ENCODE measurements around the gene TMEM200A. TPM values are rescaled to one million over a fixed set of nuclear protein-coding genes. Genes with fewer than 3 reads are reported as not detected.

The TMEM200A gene
- total RNA-seq, 1 donor from 2014 or later = under 0.01 TPM

GRCh38 chr6:130423044-130423443, 57.2 kb downstream of the TMEM200A start:
- DNase-seq (ENCODE audit: low read depth, low spot score) = no peak

- no peak for DNase-seq (ENCODE audit: low read depth, low spot score)
These were observed 58.9 kb downstream of the TMEM200A start for GRCh38 chr6:130424710-130425109.

GRCh38 chr6:130425537-130425936, 59.7 kb downstream of the TMEM200A start:
- no peak for DNase-seq (ENCODE audit: low read depth, low spot score)

- no peak for DNase-seq (ENCODE audit: low read depth, low spot score)
These were observed 60.4 kb downstream of the TMEM200A start for GRCh38 chr6:130426066-130426721.

- DNase-seq (ENCODE audit: low read depth, low spot score) = no peak
These were observed 65.6 kb downstream of the TMEM200A start for GRCh38 chr6:130431346-130431852.

DNA sequence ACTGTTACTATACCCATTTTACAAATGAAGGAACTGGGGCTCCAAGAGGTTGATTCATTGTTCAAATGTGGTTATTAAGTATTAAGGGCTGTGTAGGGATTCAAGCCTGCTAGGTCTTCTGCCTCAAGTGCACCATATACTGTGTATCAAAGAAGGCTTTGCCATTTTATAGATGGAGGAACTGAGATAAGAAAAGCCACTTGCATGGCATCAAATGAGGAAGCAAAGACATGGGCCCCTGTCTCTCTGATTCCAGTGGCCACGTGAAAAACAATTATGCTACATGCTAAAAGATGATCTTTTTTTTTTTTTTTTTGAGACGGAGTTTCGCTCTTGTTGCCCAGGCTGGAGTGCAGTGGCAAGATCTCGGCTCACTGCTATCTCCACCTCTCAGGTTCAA, 67.0 kb downstream of the TMEM200A start:
- DNase-seq (ENCODE audit: low read depth, low spot score) = no peak

- no peak for DNase-seq (ENCODE audit: low read depth, low spot score)
These were observed 68.5 kb downstream of the TMEM200A start for GRCh38 chr6:130434174-130434873.

GRCh38 chr6:130435181-130435580, 69.4 kb downstream of the TMEM200A start:
- DNase-seq (ENCODE audit: low read depth, low spot score) = no peak

- DNase-seq (ENCODE audit: low read depth, low spot score) = no peak
These were observed 72.1 kb downstream of the TMEM200A start for GRCh38 chr6:130437961-130438360.

GRCh38 chr6:130447374-130447773, 81.6 kb downstream of the TMEM200A start:
- DNase-seq (ENCODE audit: low read depth, low spot score) = no peak

DNA sequence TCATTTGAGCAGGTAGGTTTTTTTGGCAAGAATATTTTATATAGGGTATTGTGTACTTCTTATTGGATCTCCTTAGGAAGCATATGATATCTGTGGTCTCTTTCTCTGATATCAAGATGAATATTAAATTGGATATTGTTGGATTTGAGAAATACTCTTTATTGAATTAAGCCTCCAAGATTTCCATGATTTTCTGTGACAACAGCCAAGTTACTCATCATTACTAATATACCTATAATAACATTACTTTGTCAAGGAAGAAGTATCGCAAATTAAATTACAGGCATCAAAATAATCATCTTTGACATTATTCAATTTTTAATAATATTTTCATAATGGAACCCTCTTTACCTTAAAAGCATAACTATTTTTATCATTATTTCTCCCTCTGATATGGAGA, 86.5 kb downstream of the TMEM200A start:
- DNase-seq (ENCODE audit: low read depth, low spot score) = no peak

DNA sequence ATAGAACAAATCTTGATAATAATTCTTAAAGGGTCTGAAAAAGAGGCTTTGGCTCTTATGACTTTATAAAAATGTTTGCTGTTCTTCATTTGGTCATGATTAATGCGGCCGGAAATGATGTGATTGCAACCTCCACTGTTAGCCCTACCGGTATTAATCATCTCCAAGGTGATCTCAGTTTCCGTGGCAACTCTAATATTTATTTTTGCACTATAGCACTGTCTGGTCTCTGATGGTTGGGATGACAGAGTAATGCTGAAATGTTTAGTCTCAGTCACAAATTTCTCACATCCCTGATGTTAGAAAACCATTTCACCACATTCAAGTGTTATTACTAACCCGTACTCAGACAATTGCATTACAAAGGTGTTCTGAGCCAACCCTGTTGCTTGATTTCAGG, 87.4 kb downstream of the TMEM200A start:
- DNase-seq (ENCODE audit: low read depth, low spot score) = no peak

DNA sequence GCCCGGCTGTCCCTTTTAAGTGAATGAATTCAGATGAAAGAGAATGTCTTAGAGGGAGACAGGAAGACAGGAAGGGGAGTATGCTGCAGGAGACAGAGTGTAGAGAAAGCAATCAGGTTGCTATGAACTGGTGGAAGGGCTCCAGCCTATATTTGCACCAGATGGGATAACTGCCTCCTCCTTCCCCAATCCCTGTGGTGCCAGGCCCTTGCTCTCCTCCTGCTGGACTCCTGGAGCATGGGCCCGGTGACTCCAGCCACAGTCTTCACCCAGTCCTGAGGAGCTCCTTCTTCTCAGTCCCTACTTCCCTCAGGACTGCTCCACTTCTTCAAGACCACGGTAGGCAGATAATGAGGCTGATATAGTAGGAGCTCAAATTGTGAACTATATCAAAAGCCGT, 91.8 kb downstream of the TMEM200A start:
- DNase-seq (ENCODE audit: low read depth, low spot score) = no peak

DNA sequence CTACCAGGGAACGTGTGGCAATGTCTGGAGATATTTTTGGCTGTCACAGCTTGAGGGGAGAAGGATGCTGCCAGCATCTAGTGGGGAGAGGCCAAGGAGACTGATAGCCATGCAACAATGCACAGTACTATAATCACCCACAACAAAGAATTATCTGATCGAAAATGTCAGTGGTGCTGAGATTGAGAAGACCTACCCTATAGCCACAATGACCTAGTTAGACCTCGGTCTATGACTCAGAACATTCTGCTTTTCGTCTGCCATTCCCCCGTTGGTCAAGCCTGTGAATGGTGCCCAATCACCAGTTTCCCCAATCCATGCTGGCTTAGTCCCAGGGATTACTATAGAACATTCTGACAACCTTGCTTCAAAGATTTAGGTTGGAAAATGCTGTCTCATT, 93.5 kb downstream of the TMEM200A start:
- no peak for DNase-seq (ENCODE audit: low read depth, low spot score)

DNA sequence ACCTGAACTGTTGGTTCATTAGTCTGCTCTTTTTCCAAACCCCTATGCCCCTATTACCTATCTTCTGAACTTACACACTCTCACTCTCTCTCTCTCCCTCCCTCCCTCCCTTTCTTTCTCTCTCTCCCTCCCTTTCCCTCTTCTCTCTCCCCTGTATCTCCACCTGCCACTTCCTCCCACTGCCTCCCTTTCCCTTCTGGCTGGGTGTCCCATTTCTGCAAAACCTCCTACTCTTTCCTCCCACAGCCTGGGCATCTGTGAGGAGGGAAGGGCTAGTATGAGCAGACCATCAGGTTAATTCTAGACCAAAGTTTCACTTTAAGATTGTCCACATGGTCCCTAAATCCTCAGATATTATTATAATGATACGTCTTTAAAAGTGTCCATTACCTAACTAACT, 95.1 kb downstream of the TMEM200A start:
- no peak for DNase-seq (ENCODE audit: low read depth, low spot score)

DNA sequence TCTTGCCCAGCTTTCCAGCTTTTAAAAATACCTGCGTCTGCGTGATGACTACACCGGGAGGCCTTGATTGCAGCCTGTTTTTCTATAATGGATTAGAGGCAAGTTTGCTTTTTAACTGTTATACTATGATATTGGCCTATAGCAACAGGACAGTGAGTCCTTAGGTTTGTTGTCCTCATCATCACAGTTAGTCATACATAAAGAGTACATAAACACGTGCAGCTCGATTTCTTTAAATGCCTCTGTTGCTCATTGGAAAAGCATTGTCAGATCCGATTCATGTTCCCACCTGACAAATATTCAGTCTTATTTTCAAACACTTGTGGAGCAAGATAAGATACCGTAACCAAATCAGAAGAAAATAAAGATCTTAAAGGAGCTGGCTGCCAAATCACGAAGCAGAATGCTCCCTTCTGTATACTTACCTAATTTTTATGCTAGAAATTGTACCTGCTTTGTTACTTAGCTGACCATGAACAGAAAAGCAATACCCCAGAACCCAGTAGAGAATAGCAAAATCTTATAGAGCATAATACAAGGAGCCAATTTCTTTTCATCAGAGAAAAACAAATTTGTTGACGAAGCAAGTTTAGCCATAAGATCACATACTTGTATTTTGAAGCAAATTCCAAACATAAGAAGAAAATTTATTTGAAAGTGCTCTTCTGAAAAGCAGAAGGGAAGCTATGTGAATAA, 100.4 kb downstream of the TMEM200A start:
- DNase-seq (ENCODE audit: low read depth, low spot score) = no peak

DNA sequence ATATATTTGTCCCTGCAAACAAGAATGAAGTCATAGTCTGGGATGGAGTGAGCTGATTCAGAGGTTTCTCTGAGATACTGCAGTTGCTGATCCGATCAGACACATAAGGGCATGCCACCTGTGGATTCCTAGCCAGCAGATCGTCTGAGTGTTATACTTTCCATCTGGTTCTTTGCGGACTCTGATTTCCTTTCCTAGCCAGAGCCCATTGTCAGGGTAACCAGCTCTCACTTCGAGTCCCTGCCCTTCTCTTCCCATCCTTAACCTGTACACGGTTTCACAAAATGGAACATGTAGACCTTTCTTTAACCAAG, 100.9 kb downstream of the TMEM200A start:
- DNase-seq (ENCODE audit: low read depth, low spot score) = no peak

DNA sequence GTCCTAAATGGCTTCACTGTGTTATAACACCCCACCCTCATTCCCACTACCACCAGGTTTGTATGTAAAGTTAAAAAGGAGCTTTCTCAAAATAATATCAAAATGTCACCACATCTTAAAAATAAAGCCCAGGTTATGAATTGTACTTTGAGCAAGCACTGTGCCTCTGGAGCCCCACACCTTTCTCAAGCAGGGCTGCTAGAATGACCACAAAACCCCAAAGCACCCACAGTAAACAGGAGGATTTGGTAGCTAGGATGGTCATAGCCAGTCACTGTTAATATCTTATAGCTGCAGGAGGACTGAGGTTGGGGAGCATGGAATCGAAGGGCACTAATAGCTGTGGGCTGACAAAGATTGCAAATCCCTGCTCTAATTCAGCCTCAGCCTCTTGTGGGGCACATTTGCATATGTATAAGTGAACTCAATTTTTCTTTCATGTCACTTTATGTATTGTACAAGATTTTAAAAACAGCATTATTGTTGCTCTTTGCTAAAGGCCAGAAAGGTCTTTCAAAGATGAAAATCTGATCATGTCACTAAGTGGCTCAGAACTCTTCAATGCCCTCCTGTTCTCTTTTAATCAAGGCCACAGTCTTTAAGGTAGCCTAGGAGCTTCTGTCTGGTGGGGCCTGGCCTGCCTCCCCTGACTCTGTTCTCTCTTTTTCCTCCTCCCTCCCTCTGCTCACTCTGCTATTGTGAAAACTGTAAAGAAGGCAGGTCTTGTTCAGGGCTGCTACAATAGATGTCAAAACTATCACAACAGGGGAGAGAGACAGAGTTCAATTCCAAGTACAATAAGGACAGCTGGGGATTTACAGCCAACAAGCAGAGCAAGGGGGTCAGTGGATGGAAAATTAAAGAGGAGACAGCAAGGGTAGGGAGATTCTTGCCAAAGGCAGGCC, 101.6 kb downstream of the TMEM200A start:
- no peak for DNase-seq (ENCODE audit: low read depth, low spot score)

DNA sequence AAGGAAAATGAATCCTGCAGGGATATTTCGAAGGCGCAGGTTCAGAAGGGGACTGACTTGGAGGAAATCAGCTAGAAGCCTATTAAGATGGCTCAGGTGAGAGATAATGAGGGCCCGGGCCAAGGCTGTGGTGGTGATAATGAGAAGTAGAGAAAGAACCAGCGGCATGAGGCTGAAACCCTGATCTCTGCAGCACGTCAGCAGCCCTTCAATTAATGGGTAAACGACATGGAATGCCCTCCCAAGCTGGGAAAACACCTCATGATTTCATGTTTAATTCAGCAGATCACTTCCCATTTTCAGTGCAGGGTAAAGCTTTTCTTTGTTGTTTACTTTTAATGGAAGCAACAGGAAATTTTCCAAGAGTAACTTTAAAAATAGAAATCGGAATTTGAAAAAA, 104.9 kb downstream of the TMEM200A start:
- no peak for DNase-seq (ENCODE audit: low read depth, low spot score)

DNA sequence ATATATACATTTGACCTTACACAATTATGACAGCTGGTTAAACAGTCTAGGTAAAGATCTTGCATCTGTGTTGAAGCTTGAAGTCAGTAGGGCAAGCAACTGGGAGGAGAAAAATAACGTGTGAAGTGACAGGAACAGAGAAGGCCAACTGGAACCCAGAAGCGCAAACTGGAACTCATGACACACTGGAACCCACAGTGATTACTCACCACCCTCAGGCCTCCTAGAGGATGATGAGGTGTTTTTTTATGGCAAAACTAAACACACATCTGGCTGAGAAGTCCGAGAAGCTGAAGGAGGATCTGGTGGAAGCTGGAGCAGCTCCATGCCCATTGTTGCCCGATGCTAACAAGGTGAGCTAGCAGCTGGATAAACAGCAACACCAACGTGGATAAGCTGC, 108.1 kb downstream of the TMEM200A start:
- no peak for DNase-seq (ENCODE audit: low read depth, low spot score)

DNA sequence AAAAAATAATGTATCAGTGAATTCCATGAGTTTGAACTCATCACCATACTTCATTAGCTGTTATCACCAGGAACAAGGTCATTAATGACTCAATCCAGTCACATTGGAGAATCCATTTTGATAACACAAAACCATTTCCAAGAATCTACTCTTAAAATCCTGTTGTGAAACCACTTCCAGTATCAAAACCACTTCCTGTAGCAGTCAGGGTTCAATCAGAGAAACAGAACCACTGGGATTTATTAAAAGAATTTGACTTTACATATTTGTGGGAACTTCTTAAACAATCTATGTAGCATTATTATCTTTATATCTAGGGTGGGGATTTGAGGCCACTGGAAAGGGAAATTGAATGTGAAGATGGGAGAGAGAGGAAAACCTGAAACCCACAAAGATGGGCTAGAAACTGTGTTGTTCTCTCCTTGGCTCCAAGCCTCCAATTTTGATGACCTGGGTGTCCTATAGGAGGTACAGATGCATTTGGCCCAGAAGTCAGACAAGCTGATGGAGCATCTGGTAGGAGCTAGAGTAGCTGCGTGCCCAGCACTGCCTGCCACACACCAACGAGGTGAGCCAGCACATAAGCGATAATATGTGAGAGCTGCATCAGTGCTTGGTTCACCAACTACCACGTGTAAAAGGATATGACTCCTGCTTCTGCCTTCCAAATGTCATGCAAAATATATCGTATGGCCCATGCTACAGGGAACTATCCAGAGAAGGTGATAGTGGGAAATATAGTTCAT, 117.0 kb downstream of the TMEM200A start:
- DNase-seq (ENCODE audit: low read depth, low spot score) = no peak

Measured in pulmonary artery endothelial cell (primary cell).